Measurements from ENCODE around the gene GPR142. TPM values are rescaled to one million over a fixed set of nuclear protein-coding genes. Genes with fewer than 3 reads are reported as not detected.

GPR142 gene
- total RNA-seq, 3 donors from 2014 or later: not detected

DNA sequence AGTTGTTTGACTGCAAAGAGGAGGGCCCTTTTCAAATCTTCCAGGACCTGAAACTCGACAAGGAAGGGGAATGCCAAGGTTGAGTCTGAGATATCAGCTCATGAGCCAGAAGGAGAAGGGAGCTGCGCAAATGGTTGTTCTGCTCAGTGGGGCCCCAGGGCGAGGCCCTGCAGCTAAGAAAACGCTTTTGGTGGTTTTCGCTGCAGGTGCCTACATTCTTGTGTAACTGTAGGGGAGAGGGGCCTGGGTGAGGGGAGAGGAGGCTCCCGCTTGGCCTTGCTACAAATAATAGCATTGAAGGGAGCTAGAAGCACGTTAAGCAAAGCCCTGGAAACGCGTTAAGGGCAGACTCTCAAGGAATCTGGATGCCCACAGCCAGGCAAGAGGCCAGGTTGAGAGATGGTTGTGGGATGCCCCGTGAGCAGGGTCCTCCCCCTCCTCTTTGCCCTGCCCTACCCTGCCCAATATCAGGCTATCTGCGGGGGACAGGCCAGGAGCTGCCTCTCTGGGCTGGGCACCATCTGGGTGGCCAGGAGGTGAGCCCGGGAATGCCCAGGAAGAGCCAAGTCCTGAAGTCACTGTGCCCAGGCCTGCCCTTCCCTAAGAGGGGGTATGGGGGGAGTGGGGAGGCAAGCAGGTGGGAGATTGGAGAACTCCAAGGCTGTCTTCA is 21.9 kb downstream of the GPR142 start:
- Mint-ChIP-seq H3K36me3 (ENCODE audit: insufficient read depth) (no peaks in the 10 kb centered on the region), H3K4me3 (no peak overlapping the region), H3K9me3 (no peaks in the 10 kb centered on the region), H3K27me3 (ENCODE audit: low read depth) (no peaks in the 10 kb centered on the region), H3K4me1 (ENCODE audit: low read depth) (no peaks in the 10 kb centered on the region)
- ATAC-seq: no peak
- DNase-seq: no peak

DNA sequence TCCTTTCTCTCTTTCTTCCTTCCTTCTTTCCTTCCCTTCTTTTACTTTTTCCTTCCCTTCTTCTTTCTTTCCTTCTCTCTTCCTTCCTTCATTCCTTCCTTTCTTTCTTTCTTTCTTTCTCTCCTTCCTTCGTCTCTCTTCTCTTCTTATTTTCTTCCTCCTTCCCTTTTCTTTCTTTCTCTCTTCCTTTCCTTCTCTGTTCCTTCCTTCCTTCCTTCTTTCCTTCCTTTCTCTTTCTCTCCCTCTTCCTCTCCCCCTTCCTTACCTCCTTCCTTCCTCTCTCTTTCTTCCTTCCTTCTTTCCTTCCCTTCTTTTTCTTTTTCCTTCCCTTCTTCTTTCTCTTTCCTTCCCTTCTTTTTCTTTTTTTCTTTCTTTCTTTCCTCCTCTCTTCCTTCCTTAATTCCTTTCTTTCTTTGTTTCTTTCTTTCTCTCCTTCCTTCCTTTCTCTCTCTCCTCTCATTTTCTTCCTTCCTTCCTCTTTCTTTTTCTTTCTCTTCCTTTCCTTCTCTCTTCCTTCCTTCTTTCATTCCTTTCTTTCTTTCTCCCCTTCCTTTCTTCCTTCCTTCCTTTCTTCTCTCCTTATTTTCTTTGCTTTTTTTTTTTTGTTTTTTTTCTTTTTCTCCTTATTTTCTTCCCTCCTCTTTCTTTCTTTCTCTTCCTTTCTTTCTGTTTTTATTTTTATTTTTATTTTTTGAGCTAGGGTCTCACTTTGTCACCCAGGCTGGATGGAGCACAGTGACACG is 22.8 kb downstream of the GPR142 start:
- no peak overlapping the region for H3K4me3 Mint-ChIP-seq
- DNase-seq: no peak
- no peaks in the 10 kb centered on the region for H3K9me3 Mint-ChIP-seq
- ATAC-seq: no peak
- H3K36me3 Mint-ChIP-seq (ENCODE audit: insufficient read depth): no peaks in the 10 kb centered on the region
- H3K27me3 Mint-ChIP-seq (ENCODE audit: low read depth): no peaks in the 10 kb centered on the region
- H3K4me1 Mint-ChIP-seq (ENCODE audit: low read depth): no peaks in the 10 kb centered on the region

DNA sequence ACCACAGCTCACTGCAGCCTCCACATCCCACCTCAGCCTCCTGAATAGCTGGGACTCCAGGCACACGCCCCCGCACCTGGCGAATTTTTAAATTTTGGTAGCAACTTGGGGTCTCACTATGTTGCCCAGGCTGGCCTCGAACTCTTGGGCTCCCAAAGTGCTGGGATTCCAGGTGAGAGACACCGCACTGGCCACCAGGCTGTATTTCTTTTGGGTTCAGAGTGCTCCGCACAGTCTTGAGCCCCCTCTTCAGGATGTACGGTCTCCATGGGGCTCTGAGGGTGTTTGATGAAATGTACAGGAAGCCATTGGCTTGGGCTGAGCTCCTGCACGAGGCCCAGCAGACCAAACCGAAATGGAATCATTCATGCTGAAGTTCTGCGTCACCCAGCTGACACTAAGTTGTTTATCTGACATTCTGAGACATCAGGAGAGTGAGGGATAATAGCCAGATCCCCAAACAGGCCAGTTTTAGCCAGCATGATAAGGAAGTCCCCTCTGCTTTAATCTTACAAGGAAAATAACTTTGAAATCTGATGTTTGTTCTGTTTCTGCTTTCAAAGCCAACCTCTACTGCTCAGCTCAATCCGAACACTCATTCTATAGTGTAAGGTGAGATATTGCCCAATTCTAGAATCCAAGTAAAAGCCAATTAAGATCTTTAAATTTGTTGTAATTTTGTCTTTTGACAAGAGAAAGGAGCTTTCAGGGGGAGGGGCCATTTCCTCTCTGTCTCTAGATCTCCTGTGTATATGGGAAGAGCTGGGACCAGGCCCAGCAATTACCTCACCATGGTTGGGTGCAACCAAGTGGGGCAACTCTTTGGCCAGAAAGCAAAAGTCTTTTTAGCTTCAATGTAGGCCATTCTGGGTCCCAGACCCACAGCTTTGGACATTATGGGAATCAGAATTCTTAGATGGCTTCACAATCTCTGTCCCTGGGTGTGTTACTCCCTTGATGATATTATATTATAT is 23.7 kb downstream of the GPR142 start:
- ATAC-seq (no peak), DNase-seq (no peak)

DNA sequence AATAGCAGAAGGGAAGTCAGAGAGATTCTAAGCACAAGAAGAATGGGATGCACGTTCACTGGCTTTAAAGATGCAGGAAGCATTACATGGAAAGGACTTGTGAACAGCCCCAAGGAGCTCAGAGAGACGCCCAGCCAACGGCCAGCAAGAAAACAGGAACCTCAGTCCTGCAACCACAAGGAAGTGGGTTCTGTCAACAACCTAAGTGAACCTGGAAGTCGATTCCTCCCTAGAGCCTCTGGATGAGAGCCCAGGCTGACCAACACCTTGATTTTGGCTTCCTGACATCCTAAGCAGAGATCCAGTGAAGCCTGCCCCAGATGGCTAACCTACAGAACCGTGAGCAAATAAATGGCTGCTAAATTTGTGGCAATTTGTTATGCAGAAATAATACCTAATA is 24.5 kb downstream of the GPR142 start:
- DNase-seq (no peak), ATAC-seq (no peak)
- Mint-ChIP-seq H3K27me3 (ENCODE audit: low read depth) (peaks cover 3% of the 10 kb centered on the region), H3K36me3 (ENCODE audit: insufficient read depth) (no peaks in the 10 kb centered on the region), H3K4me3 (no peak overlapping the region), H3K9me3 (no peaks in the 10 kb centered on the region), H3K4me1 (ENCODE audit: low read depth) (no peaks in the 10 kb centered on the region)

More for the DNA sequence above, 23.7 kb downstream of the GPR142 start:
- no peaks in the 10 kb centered on the region for H3K9me3 Mint-ChIP-seq
- peaks cover 3% of the 10 kb centered on the region for H3K27me3 Mint-ChIP-seq (ENCODE audit: low read depth)
- H3K4me1 Mint-ChIP-seq (ENCODE audit: low read depth): no peaks in the 10 kb centered on the region
- no peaks in the 10 kb centered on the region for H3K36me3 Mint-ChIP-seq (ENCODE audit: insufficient read depth)
- no peak overlapping the region for H3K4me3 Mint-ChIP-seq

DNA sequence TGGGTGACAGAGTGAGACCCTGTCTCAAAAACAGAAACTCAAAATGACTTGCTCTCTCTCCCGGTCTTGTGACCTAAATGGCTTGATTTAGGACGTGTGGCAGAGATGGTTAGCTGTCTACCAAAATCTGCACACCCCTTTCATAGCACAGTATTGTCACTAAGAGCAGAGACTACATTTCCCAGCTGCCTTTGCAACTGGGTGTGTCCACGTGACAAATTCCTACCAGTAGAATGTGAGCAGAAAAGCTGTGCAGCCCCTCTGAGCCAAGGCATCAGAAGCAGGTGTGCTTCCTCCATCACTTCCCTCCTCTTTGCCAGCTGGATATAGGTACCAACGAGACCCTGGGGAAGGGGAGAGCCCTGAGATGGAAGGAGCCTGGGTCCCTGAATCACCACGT is 25.5 kb downstream of the GPR142 start:
- H3K9me3 Mint-ChIP-seq: no peaks in the 10 kb centered on the region
- H3K4me3 Mint-ChIP-seq: no peak overlapping the region
- peaks cover 3% of the 10 kb centered on the region for H3K27me3 Mint-ChIP-seq (ENCODE audit: low read depth)
- ATAC-seq: no peak
- DNase-seq: no peak
- H3K36me3 Mint-ChIP-seq (ENCODE audit: insufficient read depth): no peaks in the 10 kb centered on the region
- no peaks in the 10 kb centered on the region for H3K4me1 Mint-ChIP-seq (ENCODE audit: low read depth)

DNA sequence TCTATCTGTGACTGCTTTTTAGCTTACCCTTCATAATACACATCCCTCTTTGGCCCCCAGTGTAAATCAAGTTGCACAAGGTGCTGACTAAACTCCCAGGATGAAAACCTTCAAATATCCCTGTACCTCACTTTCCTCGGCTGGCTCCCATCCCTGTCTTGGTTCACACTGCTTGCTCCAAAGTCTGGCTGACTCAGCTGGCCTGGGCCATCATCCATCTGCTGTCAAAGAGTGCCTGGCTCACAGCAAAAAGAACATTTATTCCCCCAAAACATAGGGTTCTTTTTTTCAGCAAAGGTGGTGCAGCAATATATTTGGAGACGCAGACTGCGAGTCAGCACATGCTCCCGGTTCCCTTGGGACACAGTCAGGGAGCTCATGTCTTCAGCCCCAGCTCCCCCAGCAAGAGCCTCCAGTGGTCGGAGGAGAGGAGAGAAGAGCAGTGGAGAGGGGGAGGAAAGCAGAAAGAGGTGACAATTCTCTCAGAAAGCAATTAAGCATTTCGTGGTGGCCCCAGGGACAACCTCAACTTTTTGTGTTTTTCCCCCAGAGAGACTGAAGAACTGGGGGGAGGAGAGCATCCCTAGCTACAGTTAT is 26.1 kb downstream of the GPR142 start:
- no peaks in the 10 kb centered on the region for H3K36me3 Mint-ChIP-seq (ENCODE audit: insufficient read depth)

DNA sequence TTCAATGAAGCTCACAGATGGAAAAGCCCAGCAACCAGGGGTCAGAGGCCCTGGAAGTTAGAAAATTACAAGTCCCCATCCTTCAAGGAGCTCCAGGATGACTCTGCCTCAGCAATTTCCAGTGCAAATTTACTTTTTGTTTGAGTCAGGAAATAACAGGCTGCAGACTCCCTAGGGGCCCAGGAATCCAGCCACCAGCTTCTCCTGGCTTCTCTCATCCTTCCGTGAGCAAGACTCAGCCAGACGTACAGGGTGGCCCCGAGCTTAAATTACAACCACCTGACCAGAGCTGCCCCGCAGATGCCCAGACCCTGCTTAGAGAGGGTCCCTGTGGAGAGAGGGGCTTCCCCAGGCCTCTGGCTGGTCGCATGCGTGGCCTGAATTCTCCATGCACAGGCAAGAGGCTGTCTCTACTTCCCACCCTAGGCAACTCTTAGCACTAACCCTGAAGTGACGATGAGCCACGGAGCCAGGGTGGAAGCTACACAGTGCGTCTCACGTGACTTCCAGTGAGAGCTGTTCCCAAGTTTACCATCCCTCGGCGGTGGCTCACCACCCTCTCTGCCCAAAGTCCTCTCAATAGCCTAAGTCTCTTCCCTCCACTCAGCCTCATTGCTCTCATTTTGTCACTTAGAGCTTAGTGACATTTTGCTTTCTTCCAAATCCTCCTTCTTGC is 27.1 kb downstream of the GPR142 start:
- no peaks in the 10 kb centered on the region for H3K36me3 Mint-ChIP-seq (ENCODE audit: insufficient read depth)
- no peaks in the 10 kb centered on the region for H3K9me3 Mint-ChIP-seq
- DNase-seq (no peak), ATAC-seq (no peak)
- H3K27me3 Mint-ChIP-seq (ENCODE audit: low read depth): peaks cover 3% of the 10 kb centered on the region
- H3K4me1 Mint-ChIP-seq (ENCODE audit: low read depth): no peaks in the 10 kb centered on the region
- H3K4me3 Mint-ChIP-seq: no peak overlapping the region

More for the DNA sequence above, 26.1 kb downstream of the GPR142 start:
- Mint-ChIP-seq H3K27me3 (ENCODE audit: low read depth) (peaks cover 3% of the 10 kb centered on the region), H3K4me1 (ENCODE audit: low read depth) (no peaks in the 10 kb centered on the region), H3K9me3 (no peaks in the 10 kb centered on the region), H3K4me3 (no peak overlapping the region)
- no peak for ATAC-seq
- no peak for DNase-seq

DNA sequence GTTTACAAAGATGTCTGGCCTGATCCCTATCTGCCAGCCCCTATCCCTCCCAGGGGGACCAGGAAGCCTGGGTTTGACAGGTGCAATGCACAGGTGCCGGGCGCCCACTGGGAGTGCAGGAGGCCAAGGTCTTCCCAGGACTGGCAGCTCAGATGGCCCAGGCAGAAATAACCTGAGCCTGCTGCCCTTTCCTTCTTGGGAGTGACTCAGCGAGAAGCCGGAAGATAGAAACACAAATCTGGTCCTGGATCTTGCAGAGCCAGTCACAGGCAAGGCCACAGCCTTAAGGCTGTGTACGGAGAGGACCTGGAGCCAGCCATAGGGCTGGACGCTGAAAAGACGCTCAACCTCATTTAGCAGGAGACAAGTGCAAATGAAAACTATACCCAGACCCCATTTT is 27.7 kb downstream of the GPR142 start:
- DNase-seq (no peak), ATAC-seq (no peak)
- no peaks in the 10 kb centered on the region for H3K9me3 Mint-ChIP-seq
- no peaks in the 10 kb centered on the region for H3K36me3 Mint-ChIP-seq (ENCODE audit: insufficient read depth)
- no peak overlapping the region for H3K4me3 Mint-ChIP-seq
- H3K27me3 Mint-ChIP-seq (ENCODE audit: low read depth): peaks cover 3% of the 10 kb centered on the region
- no peaks in the 10 kb centered on the region for H3K4me1 Mint-ChIP-seq (ENCODE audit: low read depth)

DNA sequence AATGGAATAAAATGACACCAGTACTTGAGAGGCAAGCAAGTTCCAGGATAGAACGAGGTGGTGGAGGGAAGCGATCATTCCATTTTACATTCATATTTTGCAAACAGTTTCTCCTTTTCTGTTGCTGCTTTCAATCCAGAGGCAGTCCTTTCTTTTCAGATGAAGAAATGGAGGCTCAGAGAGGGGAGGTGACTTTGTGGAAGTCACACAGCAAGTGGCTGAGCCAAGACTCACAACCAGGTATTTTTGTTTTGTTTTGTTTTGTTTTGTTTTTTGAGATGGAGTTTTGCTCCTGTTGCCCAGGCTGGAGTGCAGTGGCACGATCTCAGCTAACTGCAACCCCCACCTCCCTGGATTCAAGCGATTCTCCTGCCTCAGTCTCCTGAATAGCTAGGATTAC is 29.3 kb downstream of the GPR142 start:
- no peaks in the 10 kb centered on the region for H3K4me1 Mint-ChIP-seq (ENCODE audit: low read depth)
- DNase-seq: no peak
- H3K9me3 Mint-ChIP-seq: no peaks in the 10 kb centered on the region
- no peaks in the 10 kb centered on the region for H3K36me3 Mint-ChIP-seq (ENCODE audit: insufficient read depth)
- no peak overlapping the region for H3K4me3 Mint-ChIP-seq
- H3K27me3 Mint-ChIP-seq (ENCODE audit: low read depth): peaks cover 3% of the 10 kb centered on the region
- no peak for ATAC-seq

DNA sequence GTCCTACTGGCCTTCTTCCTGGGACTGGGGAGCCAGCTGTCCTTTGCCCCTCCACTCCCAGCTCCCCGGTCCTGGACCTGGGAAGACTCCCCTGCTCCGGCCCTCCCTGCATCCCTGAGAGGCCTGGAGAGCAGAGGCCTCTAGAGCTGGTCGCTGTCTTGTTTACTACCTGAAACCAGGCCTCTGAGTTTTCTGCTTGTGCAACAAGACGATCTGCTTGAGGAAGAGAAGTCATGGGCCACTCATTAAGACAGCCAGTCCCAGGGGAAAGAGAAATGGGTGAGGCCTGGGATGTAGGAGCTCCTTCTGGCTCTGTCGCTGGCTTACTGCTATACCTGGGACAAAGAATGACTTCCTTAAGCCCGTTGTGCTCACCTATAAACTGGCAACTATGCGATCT is 34.7 kb downstream of the GPR142 start:
- H3K36me3 Mint-ChIP-seq (ENCODE audit: insufficient read depth): no peaks in the 10 kb centered on the region
- no peaks in the 10 kb centered on the region for H3K9me3 Mint-ChIP-seq
- no peak for DNase-seq
- H3K4me3 Mint-ChIP-seq: no peak overlapping the region
- peaks cover 2% of the 10 kb centered on the region for H3K27me3 Mint-ChIP-seq (ENCODE audit: low read depth)
- ATAC-seq: no peak
- H3K4me1 Mint-ChIP-seq (ENCODE audit: low read depth): no peaks in the 10 kb centered on the region

DNA sequence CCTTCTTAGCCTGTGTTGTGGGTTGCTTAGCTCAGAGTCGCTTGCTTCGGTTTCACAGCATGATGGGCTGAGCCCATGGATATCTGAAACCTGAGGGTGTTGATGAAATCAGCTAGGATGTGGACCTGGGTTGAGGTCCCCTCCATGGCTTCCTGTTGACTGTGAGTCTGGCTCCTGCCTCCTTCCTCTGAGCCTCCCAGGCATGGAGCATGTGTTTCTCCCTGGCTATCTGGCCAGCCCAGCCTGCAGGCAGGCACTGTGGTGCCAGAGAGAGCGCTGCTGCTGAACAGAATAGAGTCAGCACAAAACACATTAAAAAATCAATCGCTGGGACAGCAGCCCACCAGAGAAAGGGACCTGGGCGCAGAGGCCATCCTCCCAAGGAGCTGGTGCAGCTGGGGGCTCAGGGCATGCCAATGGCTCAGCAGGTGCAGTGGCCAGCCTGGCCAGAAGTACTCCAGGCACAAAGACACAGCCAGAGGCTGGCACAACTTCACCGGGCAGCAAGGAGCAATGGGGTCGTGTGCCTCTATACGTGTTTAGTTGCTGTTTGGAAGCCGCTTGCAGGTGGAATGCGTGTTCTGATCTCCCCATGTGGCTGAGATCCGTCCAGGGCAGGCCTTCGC is 36.3 kb downstream of the GPR142 start:
- H3K9me3 Mint-ChIP-seq: no peaks in the 10 kb centered on the region
- H3K36me3 Mint-ChIP-seq (ENCODE audit: insufficient read depth): no peaks in the 10 kb centered on the region
- peaks cover 2% of the 10 kb centered on the region for H3K27me3 Mint-ChIP-seq (ENCODE audit: low read depth)
- no peaks in the 10 kb centered on the region for H3K4me1 Mint-ChIP-seq (ENCODE audit: low read depth)
- no peak for DNase-seq
- no peak for ATAC-seq
- no peak overlapping the region for H3K4me3 Mint-ChIP-seq

DNA sequence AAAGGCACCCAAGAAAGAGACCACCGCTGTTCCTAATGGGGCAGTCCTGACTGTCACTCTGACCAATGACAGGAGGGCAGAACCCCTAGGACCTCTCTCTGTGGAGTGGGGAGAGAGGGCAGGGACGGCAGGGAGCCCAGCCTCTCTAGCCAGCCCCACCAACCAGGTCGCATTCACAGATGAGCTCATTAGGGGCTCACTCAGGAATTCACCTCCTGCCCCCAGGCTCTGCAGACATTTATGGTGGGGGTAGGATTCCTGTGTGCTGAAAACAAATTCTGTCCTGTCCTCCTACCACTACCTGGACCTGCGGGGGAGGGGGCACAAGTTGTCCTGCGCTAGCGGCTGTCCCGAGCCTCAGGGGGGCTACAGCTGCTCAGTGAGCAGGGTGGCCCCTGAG is 36.9 kb downstream of the GPR142 start:
- no peak for DNase-seq
- peaks cover 2% of the 10 kb centered on the region for H3K27me3 Mint-ChIP-seq (ENCODE audit: low read depth)
- H3K4me1 Mint-ChIP-seq (ENCODE audit: low read depth): no peaks in the 10 kb centered on the region
- H3K9me3 Mint-ChIP-seq: no peaks in the 10 kb centered on the region
- H3K36me3 Mint-ChIP-seq (ENCODE audit: insufficient read depth): no peaks in the 10 kb centered on the region
- no peak for ATAC-seq
- no peak overlapping the region for H3K4me3 Mint-ChIP-seq

DNA sequence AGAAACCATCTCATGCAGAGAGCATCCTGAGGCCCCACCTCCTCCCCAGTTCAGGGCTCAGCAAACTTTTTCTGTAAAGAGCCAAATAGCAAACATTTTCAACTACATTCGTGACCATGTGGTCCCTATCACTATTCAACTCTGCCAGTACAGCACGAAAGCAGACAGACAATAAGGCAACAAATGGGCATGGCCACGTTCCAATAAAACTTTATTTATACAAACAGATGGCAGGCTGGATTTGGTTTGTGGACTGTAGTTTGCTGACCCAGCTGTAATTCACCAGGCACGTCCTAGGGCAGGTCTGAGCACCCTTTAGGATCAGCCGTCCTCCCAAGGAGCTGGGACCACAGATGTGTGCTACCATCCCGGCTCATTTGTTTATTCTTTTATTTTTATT is 37.5 kb downstream of the GPR142 start:
- Mint-ChIP-seq H3K27me3 (ENCODE audit: low read depth) (peaks cover 2% of the 10 kb centered on the region), H3K4me1 (ENCODE audit: low read depth) (no peaks in the 10 kb centered on the region), H3K4me3 (no peak overlapping the region), H3K9me3 (no peaks in the 10 kb centered on the region), H3K36me3 (ENCODE audit: insufficient read depth) (no peaks in the 10 kb centered on the region)
- ATAC-seq (no peak), DNase-seq (no peak)

Data from activated T-cell treated with anti-CD3 and anti-CD28 coated beads, Interleukin-2, amount 50 U/mL, for 4 hours (primary cell).